Measurements from ENCODE around the gene SIRT7. TPM values are rescaled to one million over a fixed set of nuclear protein-coding genes. Genes with fewer than 3 reads are reported as not detected.
A peak's percentile ranks its signal among the peaks of the same experiment; 100 is the strongest.

SIRT7 gene
- total RNA-seq, 1 experiment from 2014 or later: 24.2 TPM

DNA sequence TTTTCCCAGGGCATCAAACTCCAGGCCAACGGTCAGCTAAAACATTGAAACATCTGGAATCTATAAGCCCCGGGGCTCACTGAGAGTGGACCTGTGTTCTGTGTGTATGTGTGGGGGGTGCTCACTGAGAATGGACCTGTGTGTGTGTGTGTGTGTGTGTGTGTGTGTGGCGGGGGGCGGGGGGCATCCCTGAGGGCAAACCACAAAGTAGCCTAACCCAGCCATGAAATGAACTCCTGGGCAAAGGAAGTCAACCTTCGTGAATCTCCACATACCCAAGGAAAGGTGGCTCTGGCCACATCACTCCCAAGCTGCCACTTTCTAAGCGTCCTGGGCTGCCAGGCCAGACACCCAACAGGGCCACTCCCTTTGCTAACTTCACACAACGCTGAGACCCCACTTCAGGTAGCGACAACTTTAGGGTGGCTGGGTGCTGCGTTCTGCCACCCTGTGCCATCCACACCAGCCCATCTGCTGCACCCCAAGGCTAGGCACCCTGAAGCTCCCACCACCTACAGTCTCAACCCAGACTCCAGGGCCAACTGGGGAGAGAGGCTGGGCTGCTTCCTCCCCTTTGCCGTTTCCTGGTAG is 8.0 kb upstream of the SIRT7 start (continued):
- TF ChIP-seq FOXK1 (CRISPR knock-in tag; IDR thresholded peaks at IDR 0.05) (no peak), NR2C2 (CRISPR knock-in tag; IDR thresholded peaks at IDR 0.05) (no peak), TP53 (CRISPR knock-in tag; IDR thresholded peaks at IDR 0.05) (no peak), ELF4 (CRISPR knock-in tag; IDR thresholded peaks at IDR 0.05; ENCODE audit: low read depth) (no peak)
- TF ChIP-seq, protein P1, sequence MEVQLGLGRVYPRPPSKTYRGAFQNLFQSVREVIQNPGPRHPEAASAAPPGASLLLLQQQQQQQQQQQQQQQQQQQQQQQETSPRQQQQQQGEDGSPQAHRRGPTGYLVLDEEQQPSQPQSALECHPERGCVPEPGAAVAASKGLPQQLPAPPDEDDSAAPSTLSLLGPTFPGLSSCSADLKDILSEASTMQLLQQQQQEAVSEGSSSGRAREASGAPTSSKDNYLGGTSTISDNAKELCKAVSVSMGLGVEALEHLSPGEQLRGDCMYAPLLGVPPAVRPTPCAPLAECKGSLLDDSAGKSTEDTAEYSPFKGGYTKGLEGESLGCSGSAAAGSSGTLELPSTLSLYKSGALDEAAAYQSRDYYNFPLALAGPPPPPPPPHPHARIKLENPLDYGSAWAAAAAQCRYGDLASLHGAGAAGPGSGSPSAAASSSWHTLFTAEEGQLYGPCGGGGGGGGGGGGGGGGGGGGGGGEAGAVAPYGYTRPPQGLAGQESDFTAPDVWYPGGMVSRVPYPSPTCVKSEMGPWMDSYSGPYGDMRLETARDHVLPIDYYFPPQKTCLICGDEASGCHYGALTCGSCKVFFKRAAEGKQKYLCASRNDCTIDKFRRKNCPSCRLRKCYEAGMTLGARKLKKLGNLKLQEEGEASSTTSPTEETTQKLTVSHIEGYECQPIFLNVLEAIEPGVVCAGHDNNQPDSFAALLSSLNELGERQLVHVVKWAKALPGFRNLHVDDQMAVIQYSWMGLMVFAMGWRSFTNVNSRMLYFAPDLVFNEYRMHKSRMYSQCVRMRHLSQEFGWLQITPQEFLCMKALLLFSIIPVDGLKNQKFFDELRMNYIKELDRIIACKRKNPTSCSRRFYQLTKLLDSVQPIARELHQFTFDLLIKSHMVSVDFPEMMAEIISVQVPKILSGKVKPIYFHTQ (CRISPR knock-in tag; IDR thresholded peaks at IDR 0.05): no peak
- TF ChIP-seq, protein P2, sequence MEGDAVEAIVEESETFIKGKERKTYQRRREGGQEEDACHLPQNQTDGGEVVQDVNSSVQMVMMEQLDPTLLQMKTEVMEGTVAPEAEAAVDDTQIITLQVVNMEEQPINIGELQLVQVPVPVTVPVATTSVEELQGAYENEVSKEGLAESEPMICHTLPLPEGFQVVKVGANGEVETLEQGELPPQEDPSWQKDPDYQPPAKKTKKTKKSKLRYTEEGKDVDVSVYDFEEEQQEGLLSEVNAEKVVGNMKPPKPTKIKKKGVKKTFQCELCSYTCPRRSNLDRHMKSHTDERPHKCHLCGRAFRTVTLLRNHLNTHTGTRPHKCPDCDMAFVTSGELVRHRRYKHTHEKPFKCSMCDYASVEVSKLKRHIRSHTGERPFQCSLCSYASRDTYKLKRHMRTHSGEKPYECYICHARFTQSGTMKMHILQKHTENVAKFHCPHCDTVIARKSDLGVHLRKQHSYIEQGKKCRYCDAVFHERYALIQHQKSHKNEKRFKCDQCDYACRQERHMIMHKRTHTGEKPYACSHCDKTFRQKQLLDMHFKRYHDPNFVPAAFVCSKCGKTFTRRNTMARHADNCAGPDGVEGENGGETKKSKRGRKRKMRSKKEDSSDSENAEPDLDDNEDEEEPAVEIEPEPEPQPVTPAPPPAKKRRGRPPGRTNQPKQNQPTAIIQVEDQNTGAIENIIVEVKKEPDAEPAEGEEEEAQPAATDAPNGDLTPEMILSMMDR (IDR thresholded peaks at IDR 0.05): no peak

DNA sequence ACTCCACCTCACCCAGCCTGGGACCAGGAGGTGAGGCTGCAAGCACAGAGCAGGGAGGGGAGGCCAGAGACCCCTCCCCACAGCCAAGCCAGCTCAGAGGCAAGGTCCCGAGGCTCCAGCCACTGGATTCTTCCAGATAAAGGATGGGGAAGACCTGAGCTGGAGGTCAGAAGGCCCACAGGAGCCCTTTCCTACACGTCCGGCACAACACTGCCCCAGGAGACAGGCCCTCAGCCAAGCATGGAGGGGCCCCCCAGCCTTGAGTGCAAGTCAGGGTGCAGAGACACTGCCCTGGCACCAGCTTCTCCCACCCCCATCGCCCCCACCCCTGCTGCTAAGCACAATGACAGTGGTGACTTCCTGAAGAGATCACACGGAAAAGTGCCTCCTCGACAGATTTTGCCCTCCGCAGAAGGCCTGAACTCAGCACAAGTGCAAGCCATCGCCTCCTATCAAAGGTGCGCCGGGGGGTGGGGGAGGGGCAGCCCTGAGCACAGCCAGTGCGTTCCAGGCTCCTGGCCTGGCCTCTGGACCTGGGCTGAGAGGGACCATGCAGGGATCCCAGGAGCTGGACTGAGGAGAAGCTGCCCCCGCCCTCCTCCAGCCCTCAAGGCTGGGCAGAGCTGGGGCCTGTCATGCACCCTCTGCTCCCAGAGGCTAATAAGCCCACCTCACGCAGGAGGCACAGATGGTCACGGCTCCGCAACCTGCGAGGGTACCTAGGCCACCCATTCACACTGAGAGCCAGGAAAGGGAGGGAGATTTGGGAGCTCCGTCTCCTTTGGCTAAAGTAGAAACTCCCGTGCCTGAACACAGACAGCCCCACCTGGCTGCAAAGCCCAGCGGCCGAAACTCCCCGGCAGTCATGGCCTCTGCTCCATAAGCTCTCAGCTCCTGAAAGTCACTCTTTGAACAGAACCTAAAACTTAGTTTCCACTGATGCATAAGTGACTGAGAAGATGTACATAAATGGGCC is 6.9 kb upstream of the SIRT7 start:
- ATAC-seq: peak; percentile 1; the same call in 1 of the 2 replicates
- Mint-ChIP-seq H3K4me3 (peak overlapping the region; percentile 75), H3K27ac (peak overlapping the region; percentile 94), H3K36me3 (peaks cover 10% of the 10 kb centered on the region), H3K4me1 (peaks cover 29% of the 10 kb centered on the region), H3K9me3 (no peaks in the 10 kb centered on the region), H3K27me3 (ENCODE audit: low read depth) (peaks cover 3% of the 10 kb centered on the region; the same call in 1 of the 2 replicates)
- TF ChIP-seq ZNF121 (CRISPR knock-in tag; IDR thresholded peaks at IDR 0.05) (no peak), SMAD3 (CRISPR knock-in tag; IDR thresholded peaks at IDR 0.05; ENCODE audit: borderline replicate concordance) (no peak), ZNF219 (CRISPR knock-in tag; IDR thresholded peaks at IDR 0.05; ENCODE audit: borderline replicate concordance) (no peak)
- TF ChIP-seq, protein P3, sequence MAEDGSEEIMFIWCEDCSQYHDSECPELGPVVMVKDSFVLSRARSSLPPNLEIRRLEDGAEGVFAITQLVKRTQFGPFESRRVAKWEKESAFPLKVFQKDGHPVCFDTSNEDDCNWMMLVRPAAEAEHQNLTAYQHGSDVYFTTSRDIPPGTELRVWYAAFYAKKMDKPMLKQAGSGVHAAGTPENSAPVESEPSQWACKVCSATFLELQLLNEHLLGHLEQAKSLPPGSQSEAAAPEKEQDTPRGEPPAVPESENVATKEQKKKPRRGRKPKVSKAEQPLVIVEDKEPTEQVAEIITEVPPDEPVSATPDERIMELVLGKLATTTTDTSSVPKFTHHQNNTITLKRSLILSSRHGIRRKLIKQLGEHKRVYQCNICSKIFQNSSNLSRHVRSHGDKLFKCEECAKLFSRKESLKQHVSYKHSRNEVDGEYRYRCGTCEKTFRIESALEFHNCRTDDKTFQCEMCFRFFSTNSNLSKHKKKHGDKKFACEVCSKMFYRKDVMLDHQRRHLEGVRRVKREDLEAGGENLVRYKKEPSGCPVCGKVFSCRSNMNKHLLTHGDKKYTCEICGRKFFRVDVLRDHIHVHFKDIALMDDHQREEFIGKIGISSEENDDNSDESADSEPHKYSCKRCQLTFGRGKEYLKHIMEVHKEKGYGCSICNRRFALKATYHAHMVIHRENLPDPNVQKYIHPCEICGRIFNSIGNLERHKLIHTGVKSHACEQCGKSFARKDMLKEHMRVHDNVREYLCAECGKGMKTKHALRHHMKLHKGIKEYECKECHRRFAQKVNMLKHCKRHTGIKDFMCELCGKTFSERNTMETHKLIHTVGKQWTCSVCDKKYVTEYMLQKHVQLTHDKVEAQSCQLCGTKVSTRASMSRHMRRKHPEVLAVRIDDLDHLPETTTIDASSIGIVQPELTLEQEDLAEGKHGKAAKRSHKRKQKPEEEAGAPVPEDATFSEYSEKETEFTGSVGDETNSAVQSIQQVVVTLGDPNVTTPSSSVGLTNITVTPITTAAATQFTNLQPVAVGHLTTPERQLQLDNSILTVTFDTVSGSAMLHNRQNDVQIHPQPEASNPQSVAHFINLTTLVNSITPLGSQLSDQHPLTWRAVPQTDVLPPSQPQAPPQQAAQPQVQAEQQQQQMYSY (CRISPR knock-in tag; IDR thresholded peaks at IDR 0.05): peak; percentile 25; the same call in 1 of the 2 replicates
- TF ChIP-seq, protein P4, sequence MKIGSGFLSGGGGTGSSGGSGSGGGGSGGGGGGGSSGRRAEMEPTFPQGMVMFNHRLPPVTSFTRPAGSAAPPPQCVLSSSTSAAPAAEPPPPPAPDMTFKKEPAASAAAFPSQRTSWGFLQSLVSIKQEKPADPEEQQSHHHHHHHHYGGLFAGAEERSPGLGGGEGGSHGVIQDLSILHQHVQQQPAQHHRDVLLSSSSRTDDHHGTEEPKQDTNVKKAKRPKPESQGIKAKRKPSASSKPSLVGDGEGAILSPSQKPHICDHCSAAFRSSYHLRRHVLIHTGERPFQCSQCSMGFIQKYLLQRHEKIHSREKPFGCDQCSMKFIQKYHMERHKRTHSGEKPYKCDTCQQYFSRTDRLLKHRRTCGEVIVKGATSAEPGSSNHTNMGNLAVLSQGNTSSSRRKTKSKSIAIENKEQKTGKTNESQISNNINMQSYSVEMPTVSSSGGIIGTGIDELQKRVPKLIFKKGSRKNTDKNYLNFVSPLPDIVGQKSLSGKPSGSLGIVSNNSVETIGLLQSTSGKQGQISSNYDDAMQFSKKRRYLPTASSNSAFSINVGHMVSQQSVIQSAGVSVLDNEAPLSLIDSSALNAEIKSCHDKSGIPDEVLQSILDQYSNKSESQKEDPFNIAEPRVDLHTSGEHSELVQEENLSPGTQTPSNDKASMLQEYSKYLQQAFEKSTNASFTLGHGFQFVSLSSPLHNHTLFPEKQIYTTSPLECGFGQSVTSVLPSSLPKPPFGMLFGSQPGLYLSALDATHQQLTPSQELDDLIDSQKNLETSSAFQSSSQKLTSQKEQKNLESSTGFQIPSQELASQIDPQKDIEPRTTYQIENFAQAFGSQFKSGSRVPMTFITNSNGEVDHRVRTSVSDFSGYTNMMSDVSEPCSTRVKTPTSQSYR (CRISPR knock-in tag; IDR thresholded peaks at IDR 0.05): peak; percentile 70
- TF ChIP-seq, protein P5, sequence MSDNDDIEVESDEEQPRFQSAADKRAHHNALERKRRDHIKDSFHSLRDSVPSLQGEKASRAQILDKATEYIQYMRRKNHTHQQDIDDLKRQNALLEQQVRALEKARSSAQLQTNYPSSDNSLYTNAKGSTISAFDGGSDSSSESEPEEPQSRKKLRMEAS (CRISPR knock-in tag; IDR thresholded peaks at IDR 0.05): peak; percentile 49; the same call in 1 of the 2 replicates
- ChIA-PET POLR2A (interaction anchor here (0.6 to 2.5 kb wide), 6 partner anchors 8 to 222 kb away, joined by 3 to 9 read pairs (median 6); partner anchors contain the start of genes ANAPC11, CENPX and LRRC45), CTCF (interaction anchor here (1.2 to 2.9 kb wide), 8 partner anchors 14 to 106 kb away, joined by 3 to 15 read pairs (median 8); partner anchors contain the start of gene PCYT2)
- no peak for DNase-seq (ENCODE audit: low spot score)
